Transverse colon (tissue), 4 donors: Measurements from ENCODE around the gene NR3C1. TPM values are rescaled to one million over a fixed set of nuclear protein-coding genes. Genes with fewer than 3 reads are reported as not detected.
A peak's percentile ranks its signal among the peaks of the same experiment; 100 is the strongest.

ENCODE experiments used
- DNase-seq: peaks from one replicate; pipeline ENCODE4 v3.0.0-alpha.2; 2019
- H3K27ac ChIP-seq, 4 donors: fragments of 200-600 bp; sonication (generic); 2 replicates each; pipeline ENCODE4 v1.5.1; 2016 to 2018; ENCODE audit warnings: inconsistent platforms in 4 of 4
- H3K27me3 ChIP-seq: fragments of 200-600 bp; sonication (generic); 2 replicates; pipeline ENCODE4 v1.5.1; 2017; ENCODE audit warnings: inconsistent platforms
- H3K36me3 ChIP-seq, 4 donors: fragments of 200-600 bp; sonication (generic); 2 replicates each; pipeline ENCODE4 v1.5.1; 2017 to 2019; ENCODE audit warnings: inconsistent platforms in 4 of 4
- H3K4me1 ChIP-seq, 4 donors: fragments of 200-600 bp; sonication (generic); 2 replicates each; pipeline ENCODE4 v1.5.1; 2017 to 2020; ENCODE audit warnings: inconsistent platforms in 4 of 4
- H3K4me3 ChIP-seq, 4 donors: fragments of 200-600 bp; sonication (generic); 1 replicate in 1 of 4; 2 replicates in 3 of 4; pipeline versions ENCODE4 v1.5.1 to v1.6.1; 2017 to 2019; ENCODE audit warnings: inconsistent platforms in 4 of 4
- H3K9me3 ChIP-seq, 2 donors: fragments of 200-600 bp; sonication (generic); 2 replicates each; pipeline ENCODE4 v1.5.1; 2017 to 2019; ENCODE audit warnings: inconsistent platforms in 2 of 2
- EP300 ChIP-seq: sonication (generic); formaldehyde crosslinking; IDR thresholded peaks from one replicate; pipeline ENCODE4 v1.6.1; 2017; ENCODE audit warnings: antibody characterized with exemption, low read depth
- POLR2A ChIP-seq: fragments of 450-650 bp; IDR thresholded peaks from one replicate; pipeline ENCODE4 v1.6.1; 2016; ENCODE audit warnings: antibody characterized with exemption, mild to moderate bottlenecking, moderate library complexity
- POLR2AphosphoS5 ChIP-seq, 3 donors: sonication (generic); formaldehyde crosslinking; IDR thresholded peaks; one replicate each; pipeline ENCODE4 v1.6.1; 2016; ENCODE audit warnings: antibody characterized with exemption in 3 of 3
- WGBS, 2 donors: methylation state at CpG; one replicate each; pipeline ENCODE4 v1.1.5; 2018; ENCODE audit warnings: low coverage in 1 of 2; 5-methylcytosine and 5-hydroxymethylcytosine counted together
- in situ Hi-C, 4 donors: fragments of 200-750 bp; cut with MboI; loops; one replicate each; pipeline versions ENCODE4 v1.15.0 to v1.15.1; 2017; ENCODE audit warnings: low sequenced_read_pairs in 3 of 4, low pct_ligation_motif_present in 1 of 4, low pct_unique_long_range_greater_than_20kb in 1 of 4
- intact Hi-C: fragments of 100-400 bp; cut with DNase I; formaldehyde crosslinking; loops from one replicate; pipeline ENCODE4 v1.15.1; 2023; ENCODE audit warnings: low total_unique reads
- total RNA-seq, 4 donors: library from RNA; depleted of rRNA; stranded (reverse); fragments of >200 nt; gene quantifications; one replicate each; pipeline ENCODE4 v1.1.0, GENCODE V29; 2016
- TF ChIP-seq, protein P1 (sequence below), 5 experiments: fragments of 200-600 bp in 3 of 5; fragments of 450-650 bp in 2 of 5; sonication (generic) in 3 of 5; IDR thresholded peaks; 1 replicate in 2 of 5; 2 replicates in 3 of 5; pipeline ENCODE4 v1.5.1; 2016 to 2017; ENCODE audit warnings: antibody characterized with exemption in 5 of 5, inconsistent platforms in 3 of 5, mild to moderate bottlenecking in 2 of 5, moderate library complexity in 1 of 5

The NR3C1 gene
- total RNA-seq, 4 donors from 2014 or later = 8.4 to 37.7 (median 30.3) TPM

DNA sequence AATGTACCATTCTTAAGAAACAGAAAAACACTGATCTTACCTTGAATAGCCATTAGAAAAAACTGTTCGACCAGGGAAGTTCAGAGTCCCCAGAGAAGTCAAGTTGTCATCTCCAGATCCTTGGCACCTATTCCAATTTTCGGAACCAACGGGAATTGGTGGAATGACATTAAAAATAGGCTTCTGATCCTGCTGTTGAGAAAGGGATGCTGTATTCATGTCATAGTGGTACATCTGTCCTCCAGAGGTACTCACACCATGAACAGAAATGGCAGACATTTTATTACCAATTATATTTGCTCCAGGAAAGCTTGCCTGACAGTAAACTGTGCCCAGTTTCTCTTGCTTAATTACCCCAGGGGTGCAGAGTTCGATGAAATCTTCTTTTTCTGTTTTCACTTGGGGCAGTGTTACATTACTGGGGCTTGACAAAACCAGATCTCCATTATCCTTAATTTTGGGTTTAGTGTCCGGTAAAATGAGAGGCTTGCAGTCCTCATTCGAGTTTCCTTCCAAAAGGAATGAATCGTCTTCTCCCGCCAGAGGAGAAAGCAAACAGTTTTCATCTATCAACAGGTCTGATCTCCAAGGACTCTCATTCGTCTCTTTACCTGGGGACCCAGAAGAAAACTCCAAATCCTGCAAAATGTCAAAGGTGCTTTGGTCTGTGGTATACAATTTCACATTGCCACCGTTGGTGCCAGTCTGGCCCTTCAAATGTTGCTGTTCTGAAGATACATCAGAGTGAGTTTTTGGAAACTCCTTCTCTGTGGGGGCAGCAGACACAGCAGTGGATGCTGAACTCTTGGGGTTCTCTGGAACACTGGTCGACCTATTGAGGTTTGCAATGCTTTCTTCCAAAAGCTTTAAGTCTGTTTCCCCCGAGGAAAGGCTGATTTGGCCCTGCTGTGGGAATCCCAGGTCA, 3.6 kb downstream of the NR3C1 start:
- Histone ChIP-seq H3K9me3 (no peaks in the 10 kb centered on the region), H3K4me3 (peak overlapping the region in 3 of 4 donors; percentile 9 to 87 (median 86)), H3K4me1 (peaks cover 0 to 58% (median 19%) of the 10 kb centered on the region in 4 donors), H3K36me3 (no peaks in the 10 kb centered on the region), H3K27ac (peak overlapping the region; percentile 8 to 57 (median 32)), H3K27me3 (no peaks in the 10 kb centered on the region)
- TF ChIP-seq POLR2A = no peak
- TF ChIP-seq, protein P1, sequence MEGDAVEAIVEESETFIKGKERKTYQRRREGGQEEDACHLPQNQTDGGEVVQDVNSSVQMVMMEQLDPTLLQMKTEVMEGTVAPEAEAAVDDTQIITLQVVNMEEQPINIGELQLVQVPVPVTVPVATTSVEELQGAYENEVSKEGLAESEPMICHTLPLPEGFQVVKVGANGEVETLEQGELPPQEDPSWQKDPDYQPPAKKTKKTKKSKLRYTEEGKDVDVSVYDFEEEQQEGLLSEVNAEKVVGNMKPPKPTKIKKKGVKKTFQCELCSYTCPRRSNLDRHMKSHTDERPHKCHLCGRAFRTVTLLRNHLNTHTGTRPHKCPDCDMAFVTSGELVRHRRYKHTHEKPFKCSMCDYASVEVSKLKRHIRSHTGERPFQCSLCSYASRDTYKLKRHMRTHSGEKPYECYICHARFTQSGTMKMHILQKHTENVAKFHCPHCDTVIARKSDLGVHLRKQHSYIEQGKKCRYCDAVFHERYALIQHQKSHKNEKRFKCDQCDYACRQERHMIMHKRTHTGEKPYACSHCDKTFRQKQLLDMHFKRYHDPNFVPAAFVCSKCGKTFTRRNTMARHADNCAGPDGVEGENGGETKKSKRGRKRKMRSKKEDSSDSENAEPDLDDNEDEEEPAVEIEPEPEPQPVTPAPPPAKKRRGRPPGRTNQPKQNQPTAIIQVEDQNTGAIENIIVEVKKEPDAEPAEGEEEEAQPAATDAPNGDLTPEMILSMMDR (IDR thresholded peaks at IDR 0.05) = no peak
- no peak for TF ChIP-seq EP300
- TF ChIP-seq POLR2AphosphoS5 (IDR thresholded peaks at IDR 0.05) = no peak
- DNase-seq = no peak
- in situ Hi-C loops (loop anchor here in 2 of 4 donors (10.0 to 25.0 kb wide), 3 partner anchors 388 to 762 kb away; partner anchors contain the start of genes KCTD16 (in 1 of the 2) and YIPF5 (in 1 of the 2)), intact Hi-C loops (loop anchor here (5.0 kb wide), 1 partner anchor 378 kb away; no protein-coding TSS in a partner anchor)
- WGBS, 2 donors = 63 to 66% methylated on average over 4 to 12 of the region's 12 CpGs

DNA sequence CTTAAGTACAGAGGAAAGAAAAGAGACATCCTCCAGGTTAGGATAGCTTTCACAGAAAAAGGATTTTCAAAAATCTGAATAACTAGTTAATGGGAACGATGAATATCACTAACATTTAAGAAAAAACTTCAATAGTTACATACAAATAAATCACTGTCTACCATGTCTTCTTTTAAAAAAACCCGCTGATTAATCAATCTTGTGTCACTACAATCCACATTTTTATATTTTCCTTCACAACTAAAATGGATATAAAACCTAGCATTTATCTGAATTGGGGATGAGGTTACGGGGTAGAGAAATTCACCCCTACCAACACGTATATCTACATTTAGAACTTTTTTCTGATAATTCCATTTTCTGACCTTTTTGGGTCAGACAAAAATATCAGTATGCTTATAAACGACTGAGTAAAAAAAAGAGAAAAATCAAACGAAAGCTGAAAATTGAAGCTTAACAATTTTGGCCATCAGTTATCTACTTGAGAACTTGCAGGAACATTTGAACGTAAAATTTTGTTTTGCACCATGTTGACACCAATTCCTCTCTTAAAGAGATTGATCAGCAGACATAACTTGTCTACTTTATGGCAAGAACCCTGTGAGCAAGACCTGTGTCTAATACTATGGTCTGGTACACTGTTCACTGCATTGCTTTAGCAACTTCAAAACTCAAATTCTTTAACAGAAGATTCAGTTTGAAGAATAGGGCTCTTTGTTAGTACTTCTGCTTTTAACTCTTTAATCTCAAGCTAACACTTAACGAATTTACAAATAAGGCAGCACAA, 4.8 kb downstream of the NR3C1 start:
- H3K27me3 ChIP-seq = no peaks in the 10 kb centered on the region
- peak overlapping the region in 2 of 4 donors; percentile 9 to 87 for H3K4me3 ChIP-seq
- no peak for TF ChIP-seq EP300
- no peak for TF ChIP-seq POLR2AphosphoS5 (IDR thresholded peaks at IDR 0.05)
- no peak for TF ChIP-seq POLR2A
- TF ChIP-seq, protein P1 (IDR thresholded peaks at IDR 0.05) = no peak
- no peak for DNase-seq
- intact Hi-C loops (no loop called here), in situ Hi-C loops (no loop called here)
- WGBS, 2 donors = 51 to 56% methylated on average over 8 of the region's 8 CpGs
- H3K4me1 ChIP-seq = peaks cover 0 to 70% (median 21%) of the 10 kb centered on the region in 4 donors
- H3K27ac ChIP-seq = no peak overlapping the region
- H3K9me3 ChIP-seq = no peaks in the 10 kb centered on the region
- no peaks in the 10 kb centered on the region for H3K36me3 ChIP-seq

DNA sequence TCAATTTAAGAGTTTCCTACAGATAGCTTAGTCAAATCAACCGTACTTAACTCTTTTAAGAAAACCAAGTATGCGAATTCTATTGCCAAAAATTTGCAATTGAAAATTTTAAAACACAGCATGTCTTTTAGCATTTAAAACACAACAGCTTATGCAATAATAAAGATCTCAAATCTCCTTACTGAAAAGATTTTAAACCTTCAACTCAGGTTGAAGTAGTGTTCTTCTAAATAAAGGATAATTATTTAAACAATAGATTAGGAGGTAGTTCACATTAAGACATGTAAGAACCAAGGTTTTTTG, 5.5 kb downstream of the NR3C1 start:
- peaks cover 0 to 74% (median 21%) of the 10 kb centered on the region in 4 donors for H3K4me1 ChIP-seq
- TF ChIP-seq POLR2AphosphoS5 (IDR thresholded peaks at IDR 0.05) (no peak), POLR2A (no peak), EP300 (no peak)
- TF ChIP-seq, protein P1 (IDR thresholded peaks at IDR 0.05) = no peak
- no peak for DNase-seq
- 45 to 82% methylated on average over 2 of the region's 2 CpGs for WGBS, 2 donors
- H3K27ac ChIP-seq = no peak overlapping the region
- H3K27me3 ChIP-seq = no peaks in the 10 kb centered on the region
- in situ Hi-C loops (no loop called here), intact Hi-C loops (no loop called here)
- peak overlapping the region in 1 of 4 donors; percentile 87 for H3K4me3 ChIP-seq
- no peaks in the 10 kb centered on the region for H3K36me3 ChIP-seq
- H3K9me3 ChIP-seq = no peaks in the 10 kb centered on the region
